DND-41 (cell line): ENCODE results near the gene CYP3A7.

Experiments used
- EZH2 ChIP-seq: IDR thresholded peaks from 3 replicates; pipeline ENCODE4 v1.6.1; 2012; ENCODE audit warnings: borderline replicate concordance, low read depth, mild to moderate bottlenecking, moderate library complexity, low read length, inconsistent platforms; ENCODE audit not compliant: severe bottlenecking
- TF ChIP-seq, protein P1 (sequence below): IDR thresholded peaks from 2 replicates; pipeline ENCODE4 v1.5.1; 2012; ENCODE audit warnings: borderline replicate concordance, low read length, moderate library complexity, mild to moderate bottlenecking; ENCODE audit not compliant: poor library complexity, severe bottlenecking; ENCODE audit errors: extremely low read depth

DNA sequence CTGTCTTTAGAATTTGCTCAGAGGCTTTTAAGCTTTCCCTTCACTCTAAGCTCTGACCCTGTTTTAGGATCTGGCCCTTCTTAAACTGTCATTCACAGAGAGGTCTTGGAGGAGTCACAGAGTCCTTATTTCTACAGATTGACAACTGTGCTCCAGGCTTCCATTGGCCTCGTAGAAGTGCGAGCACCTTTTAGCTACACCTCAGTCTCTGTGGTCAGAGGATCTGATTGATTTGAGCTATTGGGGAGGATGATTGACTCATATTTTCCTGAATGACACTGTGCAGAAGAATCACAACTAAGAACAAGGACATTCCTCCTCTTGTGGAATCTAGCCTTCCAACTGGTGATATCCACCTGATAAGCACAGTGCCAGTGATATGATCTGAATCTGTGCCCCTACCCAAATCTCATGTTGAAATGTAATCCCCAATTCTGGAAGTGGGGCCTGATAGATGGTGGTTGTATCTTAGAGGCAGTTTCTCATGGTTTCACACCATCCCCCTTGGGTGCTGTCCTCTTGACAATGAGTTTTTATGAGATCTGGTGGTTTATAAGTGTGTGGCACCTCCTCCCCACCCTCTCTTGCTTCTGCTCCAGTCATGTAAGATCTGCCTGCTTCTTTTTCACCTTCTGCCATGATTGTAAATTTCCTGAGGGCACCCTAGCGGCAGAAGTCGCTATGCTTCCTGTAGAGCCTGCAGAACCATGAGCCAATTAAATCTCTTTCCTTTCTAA, 3.2 kb downstream of the CYP3A7 start:
- TF ChIP-seq, protein P1, sequence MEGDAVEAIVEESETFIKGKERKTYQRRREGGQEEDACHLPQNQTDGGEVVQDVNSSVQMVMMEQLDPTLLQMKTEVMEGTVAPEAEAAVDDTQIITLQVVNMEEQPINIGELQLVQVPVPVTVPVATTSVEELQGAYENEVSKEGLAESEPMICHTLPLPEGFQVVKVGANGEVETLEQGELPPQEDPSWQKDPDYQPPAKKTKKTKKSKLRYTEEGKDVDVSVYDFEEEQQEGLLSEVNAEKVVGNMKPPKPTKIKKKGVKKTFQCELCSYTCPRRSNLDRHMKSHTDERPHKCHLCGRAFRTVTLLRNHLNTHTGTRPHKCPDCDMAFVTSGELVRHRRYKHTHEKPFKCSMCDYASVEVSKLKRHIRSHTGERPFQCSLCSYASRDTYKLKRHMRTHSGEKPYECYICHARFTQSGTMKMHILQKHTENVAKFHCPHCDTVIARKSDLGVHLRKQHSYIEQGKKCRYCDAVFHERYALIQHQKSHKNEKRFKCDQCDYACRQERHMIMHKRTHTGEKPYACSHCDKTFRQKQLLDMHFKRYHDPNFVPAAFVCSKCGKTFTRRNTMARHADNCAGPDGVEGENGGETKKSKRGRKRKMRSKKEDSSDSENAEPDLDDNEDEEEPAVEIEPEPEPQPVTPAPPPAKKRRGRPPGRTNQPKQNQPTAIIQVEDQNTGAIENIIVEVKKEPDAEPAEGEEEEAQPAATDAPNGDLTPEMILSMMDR = no peak
- TF ChIP-seq EZH2 = no peak
